Raji (cell line): ENCODE results near the gene AKR7A3.
"Not testable (repeated sequence)": the region's sequence is repeated elsewhere in the genome, so short reads cannot be mapped to it uniquely, and the experiment has no call there.

ENCODE experiments used
- POLR2A ChIP-seq: IDR thresholded peaks from 2 replicates; pipeline ENCODE4 v1.6.1; 2011; ENCODE audit warnings: low read depth, low read length, control low read depth; ENCODE audit not compliant: insufficient read depth

The AKR7A3 gene

DNA sequence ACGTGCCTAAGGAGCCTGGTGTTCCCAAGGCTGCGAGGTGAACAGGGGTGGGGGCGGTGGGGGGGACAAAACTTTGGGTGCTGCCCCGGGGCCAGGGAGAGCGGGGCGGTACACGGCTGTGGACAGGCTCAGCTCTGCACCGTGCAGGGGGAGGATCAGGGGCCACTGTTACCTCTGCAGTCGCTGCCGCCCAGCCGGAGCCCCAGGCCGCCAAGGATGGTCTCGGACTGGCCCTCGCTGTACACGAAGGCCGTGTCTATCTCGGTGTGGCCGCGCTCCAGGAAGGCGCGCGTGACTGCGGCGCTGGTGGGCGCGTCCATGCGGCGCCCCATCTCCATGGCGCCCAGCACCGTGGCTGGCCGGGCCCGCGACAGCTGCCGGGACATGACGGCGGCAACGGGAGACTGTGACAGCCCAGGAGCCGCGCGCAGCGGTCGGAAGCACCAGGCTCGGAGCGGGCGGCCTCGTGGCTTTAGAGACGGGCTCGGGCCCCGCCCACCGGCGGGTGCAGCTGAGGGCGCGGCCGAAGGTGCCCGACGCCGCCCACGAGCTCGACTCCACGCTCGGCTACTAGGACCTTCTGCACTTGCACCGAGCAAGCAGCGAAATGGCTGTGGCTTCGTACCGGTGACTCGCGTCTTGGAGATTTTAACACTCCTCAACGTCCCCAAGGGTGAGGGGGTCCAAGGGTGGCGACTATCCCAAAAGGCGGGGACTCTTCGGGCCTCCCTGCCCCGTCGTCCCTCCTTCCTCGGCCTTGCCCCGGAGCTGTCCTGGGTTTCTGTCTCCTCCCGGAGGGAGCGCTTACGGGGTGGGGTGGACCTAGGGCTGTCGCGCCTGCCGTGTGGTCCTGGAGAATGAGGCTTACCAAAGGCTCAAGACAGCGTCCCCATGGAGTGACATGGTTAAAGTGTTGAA is at the start of gene AKR7A3:
Gene AKR7A3, minus strand, starts transcription at position 447 of the 918 bp plus-strand sequence. Its CDS starts 61 bp downstream, at position 386.
- not testable (repeated sequence) for TF ChIP-seq POLR2A

DNA sequence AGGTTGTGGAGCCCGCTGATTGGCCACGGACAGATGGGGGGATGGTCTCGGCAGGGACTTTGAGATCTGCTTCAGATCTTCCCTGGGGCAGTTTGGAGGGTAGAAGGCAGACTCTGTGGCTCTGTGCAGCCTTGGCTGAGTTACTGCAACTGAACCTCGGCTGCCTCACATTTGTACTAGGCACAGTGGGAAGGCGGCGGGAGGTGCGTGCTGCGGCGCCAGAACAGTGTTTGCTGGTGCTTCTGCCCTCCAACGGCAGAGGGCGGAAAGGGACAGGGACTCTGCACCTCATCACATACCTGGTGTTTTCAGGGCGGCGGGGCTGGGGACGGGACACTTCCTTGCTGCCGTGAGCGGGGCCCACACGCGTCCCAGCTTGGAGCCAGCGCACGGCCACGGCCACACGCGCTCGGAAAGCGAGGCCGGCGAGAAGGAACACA is 49.8 kb upstream of the AKR7A3 start:
- TF ChIP-seq POLR2A: no peak

DNA sequence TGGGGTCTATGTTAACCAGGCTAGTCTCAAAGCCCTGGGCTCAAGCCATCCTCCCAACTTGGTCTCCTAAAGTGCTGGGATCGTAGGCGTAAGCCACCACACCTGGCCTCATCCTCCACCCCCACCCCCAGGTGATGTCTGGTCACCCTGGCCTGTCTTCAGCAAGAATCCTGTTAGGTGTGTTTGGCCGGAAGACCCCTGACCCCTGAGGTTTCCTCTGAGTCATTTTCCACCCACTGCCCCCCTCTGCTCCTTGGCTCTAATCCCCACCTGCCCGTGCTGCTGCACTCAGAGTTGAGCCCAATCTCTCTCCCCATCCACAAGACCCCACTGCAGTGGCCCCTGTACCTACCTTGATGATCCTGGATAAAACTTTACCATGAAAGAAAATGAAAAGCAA is 48.7 kb upstream of the AKR7A3 start:
- TF ChIP-seq POLR2A: no peak

DNA sequence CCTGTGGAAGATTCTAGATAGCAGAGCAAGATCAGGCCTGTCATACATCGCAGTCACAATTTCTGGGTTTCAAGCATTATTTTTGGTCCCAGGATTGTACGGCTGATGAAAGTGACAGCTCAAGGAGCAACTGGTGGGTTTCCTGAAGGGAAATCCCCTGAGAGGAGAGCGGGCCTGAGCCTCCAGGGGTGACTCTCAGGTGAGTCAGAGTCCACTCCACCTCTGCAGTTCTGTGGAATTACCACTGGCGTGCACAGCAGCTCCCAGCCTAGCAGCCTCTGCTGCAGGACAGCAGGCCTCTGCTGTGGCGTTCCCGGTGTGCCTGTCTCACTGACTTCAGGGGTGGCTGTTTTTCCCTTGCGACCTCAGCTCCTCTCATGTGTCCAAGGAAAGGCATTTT is 48.0 kb upstream of the AKR7A3 start:
- TF ChIP-seq POLR2A: no peak

DNA sequence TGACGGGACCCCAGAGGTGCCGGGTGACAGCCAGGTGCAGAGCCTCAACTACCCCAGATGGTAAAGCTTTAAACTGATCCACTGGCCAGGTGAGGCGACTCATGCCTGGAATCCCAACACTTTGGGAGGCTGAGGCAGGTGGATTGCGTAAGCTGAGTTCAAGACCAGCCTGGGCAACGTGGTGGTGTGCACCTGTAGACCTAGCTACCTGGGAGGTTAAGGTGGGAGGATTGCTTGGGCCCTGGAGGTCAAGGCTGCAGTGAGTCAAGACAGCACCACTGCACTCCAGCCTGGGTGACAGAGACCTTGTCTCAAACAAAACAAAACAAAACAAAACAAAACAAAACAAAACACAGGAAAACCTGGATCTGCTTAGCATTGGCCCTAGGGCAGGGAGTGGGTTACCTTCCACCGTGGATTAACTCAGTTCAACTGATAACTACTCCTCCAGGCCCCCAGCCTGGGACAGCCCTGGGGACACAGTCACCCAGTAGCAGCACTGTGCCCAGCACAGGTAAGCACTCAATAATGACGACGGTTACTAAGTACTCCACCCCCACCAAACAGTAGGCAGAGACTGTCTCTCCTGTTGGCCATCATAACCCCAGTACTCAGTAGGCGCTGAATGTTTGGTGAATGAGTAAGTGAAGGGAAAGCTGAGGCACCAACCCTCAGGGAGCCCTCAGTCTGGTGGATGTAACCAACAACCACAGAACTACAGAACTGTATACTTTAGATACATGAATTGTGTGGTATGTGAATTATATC is 45.2 kb upstream of the AKR7A3 start:
- no peak for TF ChIP-seq POLR2A

DNA sequence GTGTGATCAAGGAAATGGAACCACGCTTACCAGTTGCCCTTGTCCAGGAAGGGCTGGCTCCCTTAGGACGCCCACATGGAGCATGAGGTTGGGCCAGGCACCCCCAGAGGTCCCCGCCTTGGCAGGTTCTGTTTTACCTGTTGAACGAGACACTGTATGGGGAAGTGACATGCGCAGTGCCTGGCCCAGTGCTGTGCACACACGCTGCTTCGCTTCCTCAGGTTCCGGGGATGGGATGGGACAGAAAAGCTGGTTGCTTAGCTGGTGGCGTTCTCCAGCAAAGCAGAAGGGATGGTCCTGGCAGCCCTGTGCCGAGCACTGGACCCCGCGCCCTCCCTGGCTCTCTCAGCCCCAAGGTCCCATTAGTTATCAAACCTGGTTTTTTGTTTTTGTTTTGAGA is 44.3 kb upstream of the AKR7A3 start:
- no peak for TF ChIP-seq POLR2A

DNA sequence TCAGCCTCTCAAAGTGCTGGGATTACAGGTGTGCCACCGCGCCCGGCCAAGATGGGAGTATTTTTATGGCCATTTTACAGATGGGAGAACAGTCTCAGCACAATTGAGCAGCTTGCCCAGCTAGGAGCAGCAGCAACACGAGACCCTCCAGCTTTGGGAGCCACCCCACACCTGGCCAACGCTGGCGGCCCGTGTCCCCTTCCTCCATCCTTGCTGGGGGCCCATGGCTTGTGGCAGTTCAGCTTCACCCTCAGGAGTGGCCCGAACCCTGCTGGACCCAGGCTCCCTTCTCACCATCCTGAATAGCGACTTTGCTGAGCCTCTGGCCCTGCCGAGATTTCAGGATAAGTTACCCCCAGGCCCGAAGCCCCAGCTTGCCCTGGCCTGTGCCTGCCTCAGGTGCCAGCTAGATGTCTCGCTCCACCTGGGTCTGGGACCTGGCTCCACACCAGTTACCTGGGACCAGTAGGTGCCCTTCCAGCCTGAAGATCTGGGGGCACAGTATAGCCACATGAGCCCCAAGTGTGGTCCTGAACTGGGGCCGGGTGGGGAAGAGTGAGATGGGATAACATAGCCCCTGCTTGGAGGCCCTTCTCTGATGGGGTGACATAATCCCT is 42.8 kb upstream of the AKR7A3 start:
- no peak for TF ChIP-seq POLR2A

DNA sequence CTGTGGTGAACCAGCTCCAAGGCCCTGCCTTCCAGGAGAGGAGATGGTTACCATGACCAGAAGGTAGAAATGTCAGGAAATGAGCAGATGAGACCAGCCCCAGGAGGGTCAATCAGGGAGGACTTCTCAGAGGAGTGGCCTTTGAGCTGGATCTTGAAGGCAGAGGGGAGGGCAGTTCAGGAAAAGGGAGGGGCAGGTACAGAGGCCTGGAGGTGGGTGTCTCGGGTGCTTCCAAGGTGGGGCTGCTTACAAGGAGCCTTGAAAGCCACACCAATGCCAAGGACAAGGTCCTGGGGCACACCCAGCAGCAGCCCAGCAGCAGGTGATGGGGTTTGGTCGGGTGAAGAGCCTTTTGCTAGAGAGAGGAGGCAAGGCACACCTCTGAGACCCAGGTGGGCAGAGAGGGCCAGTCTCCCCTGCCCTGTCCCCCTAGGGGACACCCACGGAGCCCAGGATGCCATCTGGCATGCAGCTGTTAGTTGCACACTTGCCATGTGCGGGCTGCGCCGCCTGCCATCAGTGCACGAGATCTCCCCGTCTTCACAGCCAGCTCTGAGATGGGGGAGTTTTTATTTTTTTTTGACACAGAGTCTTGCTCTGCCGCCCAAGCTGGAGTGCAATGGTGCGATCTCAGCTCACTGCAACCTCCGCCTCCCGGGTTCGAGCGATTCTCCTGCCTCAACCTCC is 42.0 kb upstream of the AKR7A3 start:
- no peak for TF ChIP-seq POLR2A

DNA sequence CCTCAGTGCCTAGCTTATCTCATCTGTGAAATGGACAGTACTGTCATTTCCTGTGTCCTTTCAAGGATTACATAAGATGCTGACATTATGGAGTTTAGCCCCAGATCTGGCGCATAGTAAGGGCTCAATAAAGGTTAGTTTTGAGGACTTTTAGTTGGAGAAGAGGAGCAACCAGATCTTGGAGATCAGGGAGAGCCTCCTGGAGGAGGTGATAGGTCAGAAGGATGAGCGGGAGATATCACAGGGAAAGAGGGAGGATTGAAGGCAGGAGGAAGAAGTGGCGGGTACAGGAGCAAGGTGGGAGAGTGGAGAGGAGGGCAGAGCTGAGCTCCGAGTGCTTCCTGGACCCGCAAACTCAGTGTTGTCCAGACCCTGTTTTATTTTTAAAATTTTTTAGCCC is 41.0 kb upstream of the AKR7A3 start:
- no peak for TF ChIP-seq POLR2A

DNA sequence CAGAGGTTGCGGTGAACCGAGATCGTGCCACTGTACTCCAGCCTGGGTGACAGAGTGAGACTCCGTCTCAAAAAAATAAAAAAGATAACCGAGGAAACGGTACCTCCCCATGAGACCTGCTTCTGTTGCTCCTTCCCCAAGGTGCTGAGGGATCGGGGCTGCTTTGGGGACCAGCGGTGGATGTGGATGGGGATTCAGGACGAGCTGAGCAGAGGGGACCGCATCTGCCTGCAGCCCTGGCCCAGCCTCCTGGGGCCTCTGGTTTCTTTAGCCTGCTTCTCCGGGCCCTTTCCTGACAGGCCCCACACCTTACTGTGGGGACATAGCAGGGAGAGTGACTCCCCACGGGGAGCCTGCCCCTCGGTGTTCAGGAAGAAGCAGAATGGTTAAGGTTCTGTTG is 40.6 kb upstream of the AKR7A3 start:
- TF ChIP-seq POLR2A: no peak

DNA sequence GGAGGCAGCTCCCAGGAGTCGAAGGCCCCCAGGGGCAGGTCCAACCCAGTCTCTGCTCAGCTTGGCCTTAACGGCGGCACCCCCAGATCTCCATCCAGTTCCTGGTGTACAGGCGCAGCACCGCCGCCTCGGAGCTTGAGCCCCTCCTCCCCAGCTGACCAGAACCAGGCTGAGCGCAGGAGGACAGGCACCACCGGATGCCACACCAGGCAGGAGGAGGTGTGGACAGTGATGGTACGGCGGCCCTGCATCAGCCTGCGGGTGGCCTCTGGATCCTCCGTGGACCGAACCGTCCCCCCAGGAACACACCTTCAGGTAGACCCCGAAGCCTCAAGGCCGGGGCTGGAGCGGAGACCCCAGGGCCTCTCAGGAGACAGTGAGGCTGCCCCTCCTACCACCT is 39.9 kb upstream of the AKR7A3 start:
- no peak for TF ChIP-seq POLR2A

DNA sequence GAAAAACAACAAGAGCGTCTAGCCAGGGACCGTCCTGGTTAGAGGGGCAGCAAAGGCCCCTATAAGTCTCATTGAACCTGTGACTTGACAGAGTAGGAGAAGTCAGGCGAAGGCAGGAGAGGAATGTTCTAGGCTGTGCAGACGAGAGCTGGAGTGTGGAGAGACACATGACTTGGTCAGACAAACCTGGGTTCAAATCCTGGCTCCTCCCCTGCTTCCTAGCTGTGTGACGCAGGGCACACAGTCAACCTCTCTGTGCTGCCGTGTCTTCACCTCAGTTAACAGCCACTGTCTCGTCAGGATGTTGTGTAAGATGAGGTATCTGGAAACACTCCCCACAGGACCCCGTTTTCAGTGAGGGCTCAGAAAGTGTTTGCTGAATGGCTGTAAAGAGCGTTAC is 39.2 kb upstream of the AKR7A3 start:
- TF ChIP-seq POLR2A: no peak

DNA sequence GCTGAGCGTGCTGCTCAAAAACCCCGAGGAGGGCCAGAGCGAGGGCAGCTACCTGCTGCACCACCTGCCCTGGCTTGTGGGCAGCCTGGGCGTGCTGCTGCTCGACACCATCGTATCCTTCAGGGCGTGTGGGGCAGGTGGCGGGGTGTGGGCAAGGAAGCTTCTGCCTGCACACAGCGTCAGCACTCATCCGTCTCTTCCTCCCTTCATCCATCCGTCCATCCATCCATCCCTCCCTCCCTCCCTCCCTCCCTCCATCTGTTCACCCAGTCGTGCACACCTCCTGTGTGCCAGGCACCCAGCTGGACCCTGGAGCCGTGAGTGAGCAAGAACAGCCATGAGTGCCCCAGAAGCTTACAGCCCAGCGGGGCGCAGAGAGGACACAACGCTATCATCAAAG is 38.7 kb upstream of the AKR7A3 start:
- TF ChIP-seq POLR2A: no peak

DNA sequence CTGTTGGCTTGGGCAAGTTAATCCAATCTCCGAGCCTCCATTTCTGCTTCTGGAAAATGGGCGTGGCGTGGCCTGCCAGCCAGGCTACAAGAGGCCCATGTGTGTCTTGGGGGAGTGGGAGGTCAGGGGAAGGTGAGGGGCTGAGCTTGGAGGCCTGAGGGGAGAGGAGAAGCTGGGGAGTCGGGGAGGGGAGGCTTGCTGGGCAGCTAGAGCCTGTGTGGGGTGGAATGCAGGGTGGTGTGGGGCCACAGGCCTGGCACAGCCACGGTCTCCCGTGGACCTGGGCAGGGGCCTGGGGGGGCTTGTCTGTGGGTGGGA is 38.1 kb upstream of the AKR7A3 start:
- TF ChIP-seq POLR2A: no peak
